ENCODE data around the gene CFAP100. TPM values are rescaled to one million over a fixed set of nuclear protein-coding genes. Genes with fewer than 3 reads are reported as not detected.

The CFAP100 gene
- total RNA-seq, 1 experiment from 2014 or later, result not detected

GRCh38 chr3:126421573-126422119, 26.9 kb downstream of the CFAP100 start:
- Histone ChIP-seq H3K9ac (ENCODE audit: low read length) (no peak overlapping the region), H4K20me1 (ENCODE audit: low read length) (no peaks in the 10 kb centered on the region), H3F3A (ENCODE audit: low read length, unreplicated experiment) (no peaks in the 10 kb centered on the region), H3K4me1 (ENCODE audit: insufficient read depth, low read length) (no peaks in the 10 kb centered on the region), H3K9me3 (ENCODE audit: low read length) (no peaks in the 10 kb centered on the region), H3K79me2 (ENCODE audit: low read length) (no peaks in the 10 kb centered on the region), H2AFZ (ENCODE audit: low read length) (no peak overlapping the region), H3K36me3 (ENCODE audit: low read depth, low read length) (no peaks in the 10 kb centered on the region), H3K9me2 (replicated peaks; ENCODE audit: low read length) (no peaks in the 10 kb centered on the region), H3K4me2 (ENCODE audit: low read length) (no peak overlapping the region), H3K27me3 (ENCODE audit: low read length) (no peaks in the 10 kb centered on the region), H3K27ac (ENCODE audit: low read length) (no peak overlapping the region), H3K4me3 (ENCODE audit: low read length) (no peak overlapping the region)
- TF ChIP-seq EZH2 (IDR thresholded peaks at IDR 0.05; ENCODE audit: low read length, unreplicated experiment) (no peak), EZH2phosphoT487 (IDR thresholded peaks at IDR 0.05; ENCODE audit: borderline replicate concordance, low read length) (no peak), CTCF (conservative IDR thresholded peaks at IDR 0.05; ENCODE audit: low read depth, low read length) (no peak)
- BruUV-seq (replicated peaks), result no TSS peak
- DNase-seq (no peak), ATAC-seq (no peak)
- intact Hi-C loops (cut with micrococcal nuclease), result no loop called here
- ChIA-PET CTCF (no interaction called here), POLR2A (ENCODE audit: unreplicated experiment) (no interaction called here)

- H3F3A ChIP-seq (ENCODE audit: low read length, unreplicated experiment), result no peaks in the 10 kb centered on the region
- H3K4me3 ChIP-seq (ENCODE audit: low read length), result no peak overlapping the region
- CTCF ChIA-PET, result no interaction called here
- H3K9me2 ChIP-seq (replicated peaks; ENCODE audit: low read length), result no peaks in the 10 kb centered on the region
- DNase-seq (no peak), ATAC-seq (no peak)
- H3K79me2 ChIP-seq (ENCODE audit: low read length), result no peaks in the 10 kb centered on the region
- no peak for TF ChIP-seq EZH2phosphoT487 (IDR thresholded peaks at IDR 0.05; ENCODE audit: borderline replicate concordance, low read length)
- no peak for TF ChIP-seq CTCF (conservative IDR thresholded peaks at IDR 0.05; ENCODE audit: low read depth, low read length)
- TF ChIP-seq EZH2 (IDR thresholded peaks at IDR 0.05; ENCODE audit: low read length, unreplicated experiment), result no peak
- no peaks in the 10 kb centered on the region for H3K36me3 ChIP-seq (ENCODE audit: low read depth, low read length)
- BruUV-seq (replicated peaks), result no TSS peak
- no peak overlapping the region for H3K27ac ChIP-seq (ENCODE audit: low read length)
- H3K9ac ChIP-seq (ENCODE audit: low read length), result no peak overlapping the region
- no peak overlapping the region for H3K4me2 ChIP-seq (ENCODE audit: low read length)
- no peaks in the 10 kb centered on the region for H3K4me1 ChIP-seq (ENCODE audit: insufficient read depth, low read length)
- no peaks in the 10 kb centered on the region for H4K20me1 ChIP-seq (ENCODE audit: low read length)
- H3K9me3 ChIP-seq (ENCODE audit: low read length), result no peaks in the 10 kb centered on the region
- H2AFZ ChIP-seq (ENCODE audit: low read length), result no peak overlapping the region
- intact Hi-C loops (cut with micrococcal nuclease), result no loop called here
- POLR2A ChIA-PET (ENCODE audit: unreplicated experiment), result no interaction called here
- no peaks in the 10 kb centered on the region for H3K27me3 ChIP-seq (ENCODE audit: low read length)
These were observed 27.4 kb downstream of the CFAP100 start for GRCh38 chr3:126422121-126422520.

- ChIA-PET POLR2A (ENCODE audit: unreplicated experiment) (no interaction called here), CTCF (no interaction called here)
- no peak overlapping the region for H3K27ac ChIP-seq (ENCODE audit: low read length)
- H4K20me1 ChIP-seq (ENCODE audit: low read length), result no peaks in the 10 kb centered on the region
- no peaks in the 10 kb centered on the region for H3K36me3 ChIP-seq (ENCODE audit: low read depth, low read length)
- intact Hi-C loops (cut with micrococcal nuclease), result no loop called here
- no peak overlapping the region for H2AFZ ChIP-seq (ENCODE audit: low read length)
- no TSS peak for BruUV-seq (replicated peaks)
- no peaks in the 10 kb centered on the region for H3K9me2 ChIP-seq (replicated peaks; ENCODE audit: low read length)
- H3K4me3 ChIP-seq (ENCODE audit: low read length), result no peak overlapping the region
- ATAC-seq (no peak), DNase-seq (no peak)
- TF ChIP-seq EZH2phosphoT487 (IDR thresholded peaks at IDR 0.05; ENCODE audit: borderline replicate concordance, low read length), result no peak
- no peak for TF ChIP-seq CTCF (conservative IDR thresholded peaks at IDR 0.05; ENCODE audit: low read depth, low read length)
- no peak for TF ChIP-seq EZH2 (IDR thresholded peaks at IDR 0.05; ENCODE audit: low read length, unreplicated experiment)
- H3K9ac ChIP-seq (ENCODE audit: low read length), result no peak overlapping the region
- H3F3A ChIP-seq (ENCODE audit: low read length, unreplicated experiment), result no peaks in the 10 kb centered on the region
- no peaks in the 10 kb centered on the region for H3K9me3 ChIP-seq (ENCODE audit: low read length)
- H3K4me1 ChIP-seq (ENCODE audit: insufficient read depth, low read length), result no peaks in the 10 kb centered on the region
- no peaks in the 10 kb centered on the region for H3K27me3 ChIP-seq (ENCODE audit: low read length)
- no peak overlapping the region for H3K4me2 ChIP-seq (ENCODE audit: low read length)
- no peaks in the 10 kb centered on the region for H3K79me2 ChIP-seq (ENCODE audit: low read length)
These were observed 27.9 kb downstream of the CFAP100 start for GRCh38 chr3:126422571-126423091.

Measured in PC-3 (cell line).